HG02973 (cell line): ENCODE data around the gene MOCS1.
"Not testable (repeated sequence)": the region's sequence is repeated elsewhere in the genome, so short reads cannot be mapped to it uniquely, and the experiment has no call there.

ENCODE experiments used
- ATAC-seq: cut with Tn5 transposase; IDR thresholded peaks from one replicate; pipeline ENCODE4 v1.9.1; 2021; ENCODE audit warnings: moderate library complexity; ENCODE audit not compliant: unreplicated experiment

Gene MOCS1

DNA sequence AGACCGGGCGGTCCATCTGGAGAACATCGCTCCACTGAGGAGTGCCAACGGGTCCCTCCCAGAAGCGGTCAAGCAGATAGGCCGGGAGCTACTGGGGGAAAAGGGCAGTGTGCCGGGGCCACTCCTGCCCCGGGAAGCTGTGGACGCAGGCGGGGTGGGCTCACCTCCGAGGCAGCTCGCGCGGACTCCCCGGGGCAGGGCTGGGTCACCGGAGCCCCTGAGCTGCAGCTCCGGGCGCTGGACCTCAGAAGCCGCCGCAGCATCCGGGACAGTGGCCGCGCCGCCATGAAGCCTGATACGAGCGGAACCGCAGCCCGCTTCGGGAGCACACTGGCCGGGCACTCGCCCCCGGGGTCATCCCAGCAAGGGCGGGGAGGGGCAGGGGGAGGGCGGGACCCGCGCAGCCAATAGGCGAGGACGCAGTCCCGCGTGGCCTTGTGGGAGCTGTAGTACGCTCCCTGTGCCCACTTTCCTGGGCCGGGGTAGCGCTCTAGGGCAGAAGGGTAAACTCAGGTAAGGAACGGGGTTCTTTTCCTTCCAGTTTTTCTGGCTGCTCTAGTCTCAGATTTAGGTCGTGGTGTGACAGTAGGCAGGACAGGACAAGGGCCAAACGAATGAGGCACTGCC, at the start of gene MOCS1:
MOCS1 (minus strand) TSS at position 332 of the 627 bp plus-strand sequence; CDS start at position 287, 45 bp downstream.
- no peak for ATAC-seq

DNA sequence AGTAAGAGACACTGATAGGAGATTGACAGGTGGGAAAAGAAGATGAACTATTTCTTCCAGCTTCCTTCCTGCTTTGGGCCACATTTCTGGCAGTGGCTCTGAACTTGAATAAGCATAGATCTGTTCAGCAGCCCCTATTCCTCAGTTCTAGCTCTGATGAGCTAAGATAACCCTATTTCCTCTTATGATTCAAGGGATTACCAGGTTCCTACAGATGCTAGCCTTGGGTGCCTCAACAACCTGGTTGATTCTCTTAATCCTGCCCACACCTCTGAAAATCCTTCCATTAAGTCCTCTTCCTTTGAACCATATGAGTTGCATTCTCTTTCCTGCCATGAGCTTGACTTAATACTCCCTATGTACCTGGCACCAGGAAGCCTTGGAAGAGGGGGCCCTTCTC, 49.8 kb upstream of the MOCS1 start:
- no peak for ATAC-seq

DNA sequence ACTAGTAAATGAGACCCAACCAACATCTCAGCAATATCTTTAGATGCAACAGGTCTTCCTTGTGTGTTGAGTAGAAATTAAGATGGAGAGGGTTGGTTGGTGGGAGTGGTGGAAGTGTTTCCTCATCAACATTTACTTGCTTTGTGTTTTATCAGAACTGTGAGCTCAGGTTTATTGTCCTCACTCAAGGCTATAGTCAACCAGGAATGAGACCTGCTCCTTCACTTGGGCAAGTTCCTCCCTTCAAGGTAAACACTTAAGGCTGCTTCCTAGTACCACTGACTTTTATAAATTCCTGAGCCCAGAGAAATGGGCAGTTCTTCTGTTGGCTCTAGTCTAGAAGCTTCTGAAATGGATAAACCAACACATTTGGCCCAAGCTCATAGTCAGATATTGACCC, 48.9 kb upstream of the MOCS1 start:
- ATAC-seq = no peak

DNA sequence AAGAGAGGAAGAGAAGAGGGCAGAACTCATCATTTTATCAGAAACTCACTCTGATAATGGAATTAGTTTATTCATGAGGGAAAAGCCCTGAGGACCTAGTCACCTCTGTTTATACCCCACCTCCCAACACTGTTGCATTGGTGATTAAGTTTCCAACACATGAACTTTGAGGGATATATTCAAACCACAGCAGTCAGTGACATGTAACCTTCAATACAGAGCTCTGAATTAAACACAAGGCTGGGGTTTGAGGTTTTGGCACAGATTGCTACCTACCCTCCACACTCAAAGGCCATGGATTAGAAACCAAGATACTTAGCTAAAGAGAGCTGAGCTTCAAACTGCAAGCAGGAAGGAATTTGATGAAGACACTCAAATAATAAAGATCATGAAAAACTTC, 48.5 kb upstream of the MOCS1 start:
- ATAC-seq = no peak

DNA sequence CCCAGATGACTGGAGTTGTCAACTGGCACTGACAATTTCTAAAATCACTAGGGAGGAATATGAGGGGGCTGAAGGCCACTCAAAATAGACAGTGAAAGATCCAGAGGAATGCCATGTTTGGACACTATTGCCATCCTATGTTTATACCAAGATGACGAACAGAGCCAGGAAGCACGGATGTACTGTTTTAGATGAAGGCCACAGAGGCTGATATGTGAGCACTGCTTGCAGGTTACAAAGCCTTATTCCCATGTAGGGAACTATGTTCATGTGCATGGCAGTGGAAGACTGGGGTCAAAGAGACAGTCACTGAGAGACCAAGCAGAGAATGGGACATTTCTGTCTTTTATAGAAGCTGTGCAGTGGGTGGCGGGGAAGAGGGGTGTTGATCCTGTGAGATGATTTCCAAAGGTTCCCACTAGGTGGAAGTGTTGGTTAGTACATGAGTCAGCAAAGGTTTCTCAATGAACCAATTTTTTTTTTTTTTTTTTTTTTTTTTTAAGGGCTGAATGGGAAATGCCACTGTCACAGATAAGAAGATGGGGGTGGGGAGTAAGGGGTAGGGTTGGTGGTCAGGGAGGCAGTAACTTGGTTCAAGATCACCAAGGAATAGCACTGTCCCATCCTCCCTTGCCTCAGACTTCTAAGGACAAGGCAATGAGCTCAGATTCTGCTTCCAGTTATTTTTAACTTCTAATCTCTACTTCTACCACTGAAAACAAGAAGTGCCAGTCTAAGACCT, 46.7 kb upstream of the MOCS1 start:
- no peak for ATAC-seq

DNA sequence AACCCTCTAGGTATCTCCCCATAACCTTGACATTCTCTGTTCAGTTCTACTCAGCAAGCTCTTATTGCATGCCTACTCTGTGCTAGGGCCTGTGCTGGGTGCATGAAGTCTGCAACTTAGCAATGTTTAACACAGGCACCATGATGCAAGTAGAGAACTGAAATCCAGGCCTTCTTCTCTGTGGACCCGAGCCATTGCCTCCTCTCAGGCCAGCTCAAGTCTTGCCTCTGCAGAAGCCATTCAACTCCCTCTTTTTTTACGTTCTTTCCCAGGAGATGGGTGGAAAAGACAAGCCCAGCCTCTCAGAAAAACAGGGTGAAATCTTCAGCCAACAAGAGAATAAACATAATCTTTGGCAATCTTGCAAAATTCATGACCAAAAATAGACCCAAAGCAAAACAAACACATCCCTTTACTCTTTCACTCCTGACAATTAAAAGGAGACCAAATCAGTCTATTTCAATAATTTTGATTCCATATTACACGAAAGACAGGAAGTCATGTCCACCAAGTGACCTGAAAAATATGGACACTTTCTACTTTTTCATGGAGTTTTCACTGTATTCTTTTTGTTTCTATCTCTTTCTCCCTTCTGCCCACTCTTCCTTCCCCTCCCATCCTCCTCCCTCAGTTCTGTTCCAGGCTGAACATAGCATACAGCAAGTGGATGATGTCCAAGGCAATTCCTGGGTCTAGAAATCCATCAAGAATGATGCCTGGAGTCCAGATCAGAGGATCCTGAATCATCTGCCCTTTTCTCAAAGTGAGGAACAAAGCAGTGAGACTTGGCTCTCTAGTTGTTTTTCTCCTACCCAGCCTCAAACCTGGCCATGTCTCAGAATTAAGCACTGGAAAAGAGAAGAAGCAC, 45.4 kb upstream of the MOCS1 start:
- no peak for ATAC-seq

DNA sequence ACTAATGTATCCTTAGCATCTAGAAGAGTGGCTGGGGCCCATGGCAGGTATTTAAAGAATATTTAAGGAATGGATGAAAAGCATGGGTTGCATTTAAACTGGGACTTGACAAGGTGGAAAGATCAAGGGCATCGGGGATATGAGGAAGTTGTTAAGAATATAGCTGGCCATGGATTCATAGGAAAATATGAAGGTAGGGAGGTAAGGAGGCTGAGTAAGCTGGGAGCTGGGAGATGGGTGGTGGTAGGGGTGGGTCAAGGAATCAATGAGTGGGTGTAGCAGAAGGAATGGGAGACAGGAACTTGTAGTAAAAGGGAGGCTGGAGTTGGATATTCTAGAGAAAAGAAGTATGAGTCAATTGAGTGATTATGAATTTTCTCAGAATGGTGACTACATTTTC, 44.0 kb upstream of the MOCS1 start:
- ATAC-seq = no peak

DNA sequence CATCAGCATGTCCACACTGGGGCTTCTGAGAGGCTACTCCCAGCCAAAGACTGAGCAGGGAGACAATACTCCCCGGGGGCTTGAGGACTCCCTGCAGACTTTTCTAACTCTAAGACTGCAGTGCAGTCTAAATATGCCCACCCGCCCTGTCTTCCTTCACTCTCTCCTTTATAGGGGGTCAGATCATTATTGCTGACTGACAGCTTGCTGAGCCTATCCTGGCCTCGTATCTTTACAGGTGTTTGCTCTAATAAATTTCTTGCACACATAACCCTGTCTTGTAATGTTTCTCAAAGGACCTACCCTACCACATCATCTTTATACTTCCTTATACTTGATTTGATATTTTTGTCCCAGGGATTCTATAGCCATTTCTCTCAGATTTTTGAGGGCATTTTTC, 39.4 kb upstream of the MOCS1 start:
- no peak for ATAC-seq

DNA sequence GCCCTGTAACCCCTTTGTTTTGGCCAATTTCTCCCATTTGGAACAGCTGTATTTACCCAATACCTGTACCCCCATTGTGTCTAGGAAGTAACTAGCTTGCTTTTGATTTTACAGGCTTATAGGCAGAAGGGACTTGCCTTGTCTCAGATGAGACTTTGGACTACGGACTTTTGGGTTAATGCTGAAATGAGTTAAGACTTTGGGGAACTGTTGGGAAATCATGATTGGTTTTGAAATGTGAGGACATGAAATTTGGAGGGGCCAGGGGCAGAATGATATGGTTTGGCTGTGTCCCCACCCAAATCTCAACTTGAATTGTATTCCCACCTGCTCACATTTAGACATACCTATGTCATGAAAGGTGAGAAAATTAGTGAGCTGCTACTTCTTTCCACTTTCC, 38.5 kb upstream of the MOCS1 start:
- not testable (repeated sequence) for ATAC-seq

DNA sequence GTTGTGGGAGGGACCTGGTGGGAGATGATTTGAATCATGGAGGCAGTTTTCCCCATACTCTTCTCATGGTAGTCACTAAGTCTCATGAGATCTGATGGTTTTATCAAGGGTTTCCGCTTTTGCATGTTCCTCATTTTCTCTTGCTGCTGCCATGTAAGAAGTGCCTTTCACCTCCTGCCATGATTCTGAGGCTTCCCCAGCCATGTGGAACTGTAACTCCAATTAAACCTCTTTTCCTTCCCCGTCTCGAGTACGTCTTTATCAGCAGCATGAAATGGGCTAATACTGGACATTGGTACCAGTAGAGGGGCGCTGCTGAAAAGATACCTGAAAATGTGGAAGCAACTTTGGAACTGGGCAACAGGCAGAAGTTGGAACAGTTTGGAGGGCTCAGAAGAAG, 36.9 kb upstream of the MOCS1 start:
- not testable (repeated sequence) for ATAC-seq

DNA sequence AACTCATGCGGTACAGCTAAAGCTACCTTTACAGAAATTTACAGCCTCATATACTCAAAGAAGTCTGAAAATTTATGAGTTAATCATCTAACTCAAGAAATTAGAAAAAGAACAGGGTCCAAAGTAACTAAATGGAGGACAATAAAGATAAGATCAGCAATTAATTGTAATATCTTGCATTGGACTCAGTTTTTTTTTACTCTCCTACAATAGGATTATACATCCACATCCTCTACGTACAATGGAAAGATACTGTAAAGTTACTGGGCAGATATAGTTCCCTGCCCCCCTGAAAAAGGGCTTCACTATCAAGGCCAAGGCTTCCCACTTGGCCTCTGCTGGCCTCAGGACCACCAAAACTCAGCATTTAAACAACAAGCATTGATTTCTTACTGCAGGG, 31.5 kb upstream of the MOCS1 start:
- no peak for ATAC-seq

DNA sequence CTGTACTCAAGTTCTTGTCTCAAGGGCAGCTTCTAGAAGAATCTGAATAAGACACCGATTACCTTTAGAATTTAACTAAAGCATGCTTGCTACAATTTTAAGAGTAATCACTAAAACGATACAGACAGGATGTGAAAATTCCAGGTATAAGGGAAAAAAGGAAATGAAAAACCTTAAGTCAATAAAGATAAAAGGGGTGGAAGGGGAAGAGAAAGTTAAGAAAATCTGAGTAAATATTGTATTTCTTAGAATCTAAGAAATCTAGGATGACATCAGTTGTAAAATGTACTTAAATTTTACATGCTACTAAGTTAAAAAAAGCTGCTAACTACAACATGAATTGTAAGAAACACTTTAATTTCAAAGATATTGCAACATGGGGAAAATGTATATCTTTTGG, 30.3 kb upstream of the MOCS1 start:
- no peak for ATAC-seq

DNA sequence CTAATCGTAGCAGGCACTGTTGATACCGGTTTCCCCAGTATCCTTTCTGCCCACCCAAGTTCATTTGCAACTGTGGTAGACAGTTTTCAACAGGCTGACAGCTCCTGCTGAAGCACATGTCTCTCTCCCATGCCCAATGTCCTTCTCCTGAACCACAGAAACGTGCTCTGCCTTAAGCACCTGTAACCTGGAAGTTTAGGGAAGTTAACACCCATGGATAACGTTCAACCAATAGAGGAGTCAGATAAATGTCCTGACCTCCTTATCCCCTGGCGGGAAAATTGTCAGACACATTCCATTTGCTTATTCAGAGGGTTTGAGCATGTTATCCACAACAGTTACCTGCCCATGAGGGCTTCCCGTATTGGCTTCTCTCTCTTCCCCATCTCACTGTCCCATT, 29.8 kb upstream of the MOCS1 start:
- ATAC-seq = no peak

DNA sequence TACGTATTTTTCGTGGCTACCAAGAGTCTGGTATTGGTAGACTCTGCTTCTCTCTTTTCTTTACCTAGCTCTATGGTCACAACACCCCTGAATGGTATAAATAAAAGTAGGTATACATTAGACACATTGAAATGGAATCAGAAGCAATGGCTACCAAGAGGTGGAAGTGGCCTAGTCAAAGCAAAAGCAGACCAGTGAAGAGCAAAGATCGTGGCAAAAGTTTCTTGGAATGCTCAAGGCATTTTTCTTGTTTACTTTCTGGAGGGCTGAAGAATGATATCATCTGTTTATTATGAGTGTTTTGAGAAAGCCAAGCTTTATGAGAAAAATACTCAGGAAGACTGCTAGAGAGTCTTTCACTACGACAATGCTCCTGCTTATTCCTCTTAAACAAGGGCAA, 28.6 kb upstream of the MOCS1 start:
- no peak for ATAC-seq

DNA sequence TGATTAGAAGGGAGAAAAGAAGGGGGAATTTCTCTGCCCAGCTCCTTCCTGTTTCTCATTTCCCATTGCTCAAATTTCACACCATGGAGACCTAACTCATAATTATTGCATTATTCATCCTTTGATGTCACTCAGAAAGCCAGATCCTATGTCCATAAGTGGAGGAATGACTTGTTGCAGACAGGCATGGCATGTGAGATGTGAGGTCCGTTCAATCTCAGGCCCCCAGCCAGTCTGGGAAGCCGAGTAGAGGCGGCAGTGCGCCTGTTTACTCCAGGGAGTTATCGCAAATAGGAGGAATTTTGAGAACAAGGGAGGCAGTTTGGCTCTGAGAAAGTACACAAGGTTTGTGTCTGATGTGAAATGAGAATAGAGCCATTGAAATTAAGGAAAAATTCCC, 26.9 kb upstream of the MOCS1 start:
- no peak for ATAC-seq

DNA sequence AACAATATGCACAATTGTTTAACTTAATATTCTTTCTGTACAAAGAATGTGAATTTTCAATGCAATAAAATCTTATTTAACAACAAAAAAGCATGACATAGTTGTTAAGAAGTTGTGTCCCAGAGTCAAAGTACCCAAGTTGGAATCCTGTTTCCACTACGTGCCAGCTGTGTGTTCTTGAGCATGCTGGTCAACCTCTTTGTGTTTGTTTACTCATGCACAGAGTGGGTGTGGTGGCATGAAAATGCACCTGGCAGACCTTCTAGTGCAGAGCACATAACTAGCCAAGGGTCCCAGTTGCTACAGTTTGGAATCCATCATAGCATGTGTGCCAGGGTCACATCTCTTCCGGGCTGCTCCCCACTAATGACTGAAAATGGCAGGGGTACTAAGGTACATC, 24.7 kb upstream of the MOCS1 start:
- no peak for ATAC-seq

DNA sequence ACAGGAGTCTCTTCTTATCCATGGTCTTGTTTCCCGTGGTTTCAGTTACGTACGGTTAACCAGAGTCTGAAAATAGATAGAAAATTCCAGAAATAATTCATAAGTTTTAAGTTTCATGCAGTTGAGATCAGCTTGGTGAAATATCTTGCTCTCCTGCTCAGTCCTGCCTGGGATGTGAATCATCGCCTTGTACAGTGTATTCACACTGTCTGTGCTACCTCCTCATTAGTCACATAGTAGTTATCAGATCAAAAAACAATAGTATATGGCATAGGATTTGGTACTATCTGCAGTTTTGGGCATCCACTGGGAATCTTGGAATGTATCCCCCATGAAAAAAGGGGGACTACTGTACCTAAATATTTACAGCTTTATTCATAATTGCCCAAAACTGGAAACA, 22.7 kb upstream of the MOCS1 start:
- no peak for ATAC-seq

DNA sequence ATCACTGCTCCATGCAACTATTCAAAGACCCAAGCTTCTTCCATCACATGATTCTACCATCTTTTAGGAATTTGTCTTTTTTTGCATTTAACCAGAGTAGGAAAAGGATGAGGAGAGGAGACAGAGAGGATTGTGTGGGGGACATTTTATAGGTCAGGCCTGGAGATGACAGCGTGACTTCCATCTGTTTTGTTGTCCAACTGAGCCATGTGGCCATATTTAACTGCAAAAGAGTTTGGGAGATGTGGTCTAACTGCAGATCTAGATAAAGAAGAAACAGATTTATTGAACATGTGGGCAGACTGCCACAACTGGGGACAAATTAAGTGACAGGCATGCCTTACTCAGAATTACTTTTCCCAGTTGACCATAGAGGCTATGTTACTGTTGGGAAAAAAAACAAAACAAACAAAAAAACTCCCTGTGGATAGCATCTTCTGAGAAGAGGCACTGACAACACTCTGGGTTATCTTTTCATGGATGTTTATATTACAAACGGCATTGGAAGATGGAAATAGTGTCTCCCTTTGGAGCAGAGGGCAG, 18.9 kb upstream of the MOCS1 start:
- ATAC-seq = no peak

DNA sequence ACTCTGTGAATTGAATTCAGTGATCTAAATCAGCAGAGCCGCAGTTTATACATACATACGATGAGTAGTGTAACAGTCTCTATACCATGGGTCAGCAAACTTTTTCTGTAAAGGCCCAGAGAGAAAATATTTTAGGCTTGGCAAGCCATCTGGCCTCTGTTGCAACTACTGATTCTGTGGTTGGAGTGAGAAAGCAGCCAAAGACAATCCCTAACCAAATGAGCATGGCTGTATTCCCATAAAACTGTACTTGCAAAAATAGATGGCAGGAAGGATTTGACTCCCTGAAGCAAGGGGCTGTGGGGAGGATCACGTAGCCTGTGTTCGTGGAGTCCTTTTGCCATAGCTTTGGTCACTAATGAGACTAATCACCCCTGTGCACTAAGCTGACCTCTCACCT, 17.9 kb upstream of the MOCS1 start:
- no peak for ATAC-seq

DNA sequence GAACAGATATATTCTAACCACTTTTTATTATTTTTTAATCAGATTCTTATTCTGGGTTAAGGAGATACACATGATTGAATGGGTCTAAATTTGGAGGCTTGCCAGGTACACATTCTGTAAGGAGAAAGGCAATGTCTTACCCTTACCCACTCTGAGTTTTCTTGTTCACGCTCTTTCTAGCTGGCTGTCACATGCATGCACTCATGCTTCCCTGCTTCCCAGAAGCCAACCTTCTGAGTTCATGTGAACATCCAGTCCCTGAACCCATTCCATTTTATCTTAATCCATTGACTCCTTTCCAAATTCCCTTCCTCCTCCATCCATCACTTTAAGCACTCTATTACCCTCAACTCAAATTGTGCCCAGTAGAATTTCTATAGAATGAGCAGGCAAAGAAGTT, 17.5 kb upstream of the MOCS1 start:
- ATAC-seq = no peak

DNA sequence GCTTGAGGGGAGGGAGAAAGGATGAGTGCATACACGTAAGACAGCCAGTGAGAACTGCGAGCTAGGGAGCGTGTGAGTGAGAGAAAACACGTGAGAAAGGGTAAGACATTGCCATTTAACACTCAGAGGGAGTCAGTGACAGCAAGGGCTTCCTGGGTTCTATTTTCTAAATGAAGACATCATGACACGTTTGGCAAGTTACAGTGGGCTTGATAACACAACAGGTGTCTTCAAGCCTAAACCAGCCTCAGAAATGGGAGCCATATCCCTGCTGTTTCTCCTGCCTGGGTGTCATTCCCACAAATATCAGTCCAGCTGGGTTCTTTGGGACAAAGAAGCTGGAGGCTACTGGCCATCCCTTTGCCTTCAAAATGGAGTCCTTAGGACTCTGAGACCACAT, 16.9 kb upstream of the MOCS1 start:
- no peak for ATAC-seq
